K562 (cell line): ENCODE data around the gene RPTOR.

Source experiments
- BRF1 ChIP-seq: IDR thresholded peaks from 3 replicates; pipeline ENCODE4 v1.6.1; 2011; ENCODE audit warnings: borderline replicate concordance, mild to moderate bottlenecking; ENCODE audit not compliant: insufficient read length; ENCODE audit errors: extremely low read depth
- CEBPB ChIP-seq: fragments of 450-650 bp; IDR thresholded peaks from 2 replicates; pipeline ENCODE4 v1.6.1; 2016; ENCODE audit warnings: missing genetic modification characterization, missing compliant biosample characterization
- FOXK2 ChIP-seq, 2 experiments: fragments of 450-650 bp; IDR thresholded peaks in 1 of 2; conservative IDR thresholded peaks in 1 of 2; 2 replicates each; pipeline ENCODE4 v1.6.1; 2016; ENCODE audit warnings: low read depth in 2 of 2, mild to moderate bottlenecking in 1 of 2
- KLF10 ChIP-seq: fragments of 250-450 bp; sonication (Bioruptor Pico); IDR thresholded peaks from 2 replicates; pipeline ENCODE4 v1.6.1; 2021; ENCODE audit warnings: matching md5 sums
- MTA3 ChIP-seq: fragments of 450-650 bp; formaldehyde crosslinking; IDR thresholded peaks from 2 replicates; pipeline ENCODE4 v1.6.1; 2017; ENCODE audit warnings: mild to moderate bottlenecking, borderline replicate concordance
- POLR2A ChIP-seq: fragments of 450-650 bp; conservative IDR thresholded peaks from 2 replicates; pipeline ENCODE4 v1.6.1; 2016
- ZBTB40 ChIP-seq, 2 experiments: fragments of 450-650 bp in 1 of 2; sonication (generic) in 1 of 2; formaldehyde crosslinking in 1 of 2; IDR thresholded peaks; 2 replicates each; pipeline versions ENCODE4 v1.7.1 to v1.9.0; 2016 to 2022; ENCODE audit warnings: inconsistent platforms in 1 of 2, mild to moderate bottlenecking in 1 of 2, missing genetic modification reagents in 1 of 2
- ZNF274 ChIP-seq: IDR thresholded peaks from 2 replicates; pipeline ENCODE4 v1.6.1; 2011; ENCODE audit warnings: low read depth, mild to moderate bottlenecking, low read length, moderate library complexity, borderline replicate concordance
- TF ChIP-seq, protein P1 (sequence below), 2 experiments: fragments of 450-650 bp in 1 of 2; sonication (generic) in 1 of 2; formaldehyde crosslinking in 1 of 2; IDR thresholded peaks in 1 of 2; conservative IDR thresholded peaks in 1 of 2; 2 replicates each; pipeline versions ENCODE4 v1.6.1 to v1.8.1; 2016 to 2023; ENCODE audit warnings: mild to moderate bottlenecking in 2 of 2, moderate library complexity in 2 of 2, inconsistent platforms in 1 of 2, missing genetic modification reagents in 1 of 2
- TF ChIP-seq, protein P2 (sequence below), 2 experiments: fragments of 450-650 bp; IDR thresholded peaks; 2 replicates each; pipeline ENCODE4 v1.6.1; 2016; ENCODE audit warnings: mild to moderate bottlenecking in 2 of 2, borderline replicate concordance in 1 of 2, low read depth in 1 of 2, moderate library complexity in 1 of 2
- TF ChIP-seq, protein P3 (sequence below), 3 experiments: IDR thresholded peaks in 2 of 3; conservative IDR thresholded peaks in 1 of 3; 2 replicates each; pipeline ENCODE4 v1.5.1; 2011 to 2012; ENCODE audit warnings: low read length in 3 of 3, mild to moderate bottlenecking in 3 of 3, control low read depth in 2 of 3, improper control_type of control experiment in 1 of 3, inconsistent platforms in 1 of 3, low read depth in 1 of 3, mixed read lengths in 1 of 3, moderate library complexity in 1 of 3; ENCODE audit not compliant: insufficient read depth in 2 of 3

DNA sequence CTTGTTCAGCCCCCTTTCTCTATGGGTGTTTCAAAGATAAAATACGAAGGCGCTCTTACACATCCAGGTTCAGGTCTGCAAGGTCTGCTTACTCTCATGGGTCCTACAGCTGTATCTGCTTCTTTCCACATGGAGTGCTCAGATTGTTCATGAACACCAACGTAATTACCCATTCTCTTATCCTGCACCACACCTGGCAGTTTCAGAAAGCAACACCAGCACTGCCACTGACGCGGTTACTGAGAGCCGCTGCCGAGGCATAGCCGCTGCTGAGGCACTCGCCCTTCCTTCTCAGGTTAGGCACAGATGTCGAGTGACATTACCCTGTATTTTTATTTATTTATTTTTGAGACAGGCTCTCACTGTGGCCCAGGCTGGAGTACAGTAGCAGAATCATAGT lies 147.1 kb downstream of the RPTOR start:
- TF ChIP-seq, protein P1, sequence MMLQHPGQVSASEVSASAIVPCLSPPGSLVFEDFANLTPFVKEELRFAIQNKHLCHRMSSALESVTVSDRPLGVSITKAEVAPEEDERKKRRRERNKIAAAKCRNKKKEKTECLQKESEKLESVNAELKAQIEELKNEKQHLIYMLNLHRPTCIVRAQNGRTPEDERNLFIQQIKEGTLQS (IDR thresholded peaks at IDR 0.05) = no peak
- TF ChIP-seq, protein P1 (CRISPR knock-in tag; conservative IDR thresholded peaks at IDR 0.05) = no peak
- no peak for TF ChIP-seq BRF1
- TF ChIP-seq, protein P2, sequence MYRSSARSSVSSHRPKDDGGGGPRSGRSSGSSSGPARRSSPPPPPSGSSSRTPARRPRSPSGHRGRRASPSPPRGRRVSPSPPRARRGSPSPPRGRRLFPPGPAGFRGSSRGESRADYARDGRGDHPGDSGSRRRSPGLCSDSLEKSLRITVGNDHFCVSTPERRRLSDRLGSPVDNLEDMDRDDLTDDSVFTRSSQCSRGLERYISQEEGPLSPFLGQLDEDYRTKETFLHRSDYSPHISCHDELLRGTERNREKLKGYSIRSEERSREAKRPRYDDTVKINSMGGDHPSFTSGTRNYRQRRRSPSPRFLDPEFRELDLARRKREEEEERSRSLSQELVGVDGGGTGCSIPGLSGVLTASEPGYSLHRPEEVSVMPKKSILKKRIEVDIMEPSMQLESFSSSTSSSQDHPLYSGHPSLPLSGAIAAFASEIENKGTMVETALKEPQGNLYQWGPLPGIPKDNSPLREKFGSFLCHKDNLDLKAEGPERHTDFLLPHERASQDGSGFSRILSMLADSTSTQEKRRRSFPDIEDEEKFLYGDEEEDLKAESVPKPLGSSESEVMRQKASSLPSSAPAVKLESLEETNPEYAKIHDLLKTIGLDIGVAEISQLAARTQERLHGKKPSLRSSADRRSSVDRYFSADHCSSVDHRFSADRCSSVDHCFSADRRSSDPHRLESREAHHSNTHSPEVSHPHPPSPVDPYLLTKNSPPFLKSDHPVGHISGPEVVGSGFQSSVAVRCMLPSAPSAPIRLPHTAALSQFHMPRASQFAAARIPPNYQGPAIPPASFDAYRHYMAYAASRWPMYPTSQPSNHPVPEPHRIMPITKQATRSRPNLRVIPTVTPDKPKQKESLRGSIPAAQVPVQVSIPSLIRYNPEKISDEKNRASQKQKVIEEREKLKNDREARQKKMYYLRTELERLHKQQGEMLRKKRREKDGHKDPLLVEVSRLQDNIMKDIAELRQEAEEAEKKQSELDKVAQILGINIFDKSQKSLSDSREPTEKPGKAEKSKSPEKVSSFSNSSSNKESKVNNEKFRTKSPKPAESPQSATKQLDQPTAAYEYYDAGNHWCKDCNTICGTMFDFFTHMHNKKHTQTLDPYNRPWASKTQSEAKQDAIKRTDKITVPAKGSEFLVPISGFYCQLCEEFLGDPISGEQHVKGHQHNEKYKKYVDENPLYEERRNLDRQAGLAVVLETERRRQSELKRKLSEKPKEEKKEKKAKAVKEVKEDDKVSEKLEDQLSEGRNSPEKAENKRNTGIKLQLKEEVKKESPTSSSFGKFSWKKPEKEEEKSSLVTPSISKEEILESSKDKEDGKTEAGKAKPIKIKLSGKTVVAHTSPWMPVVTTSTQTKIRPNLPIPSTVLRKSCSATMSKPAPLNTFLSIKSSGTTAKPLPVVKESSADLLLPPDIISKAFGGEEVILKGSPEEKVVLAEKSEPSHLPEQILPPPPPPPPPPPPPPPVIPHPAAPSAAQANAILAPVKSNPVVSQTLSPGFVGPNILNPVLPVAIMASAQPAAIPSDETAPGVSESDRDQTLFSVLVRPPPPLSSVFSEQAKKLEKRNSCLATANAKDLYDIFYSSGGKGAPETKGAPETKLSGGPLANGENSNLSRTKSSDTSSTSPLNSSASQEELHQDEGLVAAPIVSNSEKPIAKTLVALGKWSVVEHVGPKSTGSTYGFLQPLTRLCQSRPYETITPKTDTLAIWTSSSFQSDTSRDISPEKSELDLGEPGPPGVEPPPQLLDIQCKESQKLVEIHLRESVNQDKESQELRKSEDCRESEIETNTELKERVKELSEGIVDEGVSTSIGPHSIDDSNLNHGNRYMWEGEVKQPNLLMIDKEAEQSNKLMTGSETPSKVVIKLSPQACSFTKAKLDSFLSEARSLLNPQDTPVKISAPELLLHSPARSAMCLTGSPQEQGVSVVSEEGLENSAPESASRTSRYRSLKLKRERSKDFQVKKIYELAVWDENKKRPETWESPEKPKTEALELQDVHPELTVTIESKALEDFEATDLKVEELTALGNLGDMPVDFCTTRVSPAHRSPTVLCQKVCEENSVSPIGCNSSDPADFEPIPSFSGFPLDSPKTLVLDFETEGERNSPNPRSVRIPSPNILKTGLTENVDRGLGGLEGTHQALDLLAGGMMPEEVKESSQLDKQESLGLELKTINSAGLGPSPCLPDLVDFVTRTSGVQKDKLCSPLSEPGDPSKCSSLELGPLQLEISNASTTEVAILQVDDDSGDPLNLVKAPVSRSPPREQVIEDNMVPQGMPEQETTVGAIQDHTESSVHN (IDR thresholded peaks at IDR 0.05; ENCODE audit: borderline replicate concordance in 1 of 2, low read depth in 1 of 2) = no peak
- no peak for TF ChIP-seq MTA3
- TF ChIP-seq CEBPB (tag) = no peak
- no peak for TF ChIP-seq POLR2A
- TF ChIP-seq FOXK2 (conservative IDR thresholded peaks at IDR 0.05 in 1 of 2, IDR thresholded peaks at IDR 0.05 in 1 of 2; ENCODE audit: low read depth in 2 of 2) = no peak
- TF ChIP-seq ZBTB40 (IDR thresholded peaks at IDR 0.05) = no peak
- TF ChIP-seq ZBTB40 (CRISPR knock-in tag; IDR thresholded peaks at IDR 0.05) = no peak
- TF ChIP-seq, protein P3, sequence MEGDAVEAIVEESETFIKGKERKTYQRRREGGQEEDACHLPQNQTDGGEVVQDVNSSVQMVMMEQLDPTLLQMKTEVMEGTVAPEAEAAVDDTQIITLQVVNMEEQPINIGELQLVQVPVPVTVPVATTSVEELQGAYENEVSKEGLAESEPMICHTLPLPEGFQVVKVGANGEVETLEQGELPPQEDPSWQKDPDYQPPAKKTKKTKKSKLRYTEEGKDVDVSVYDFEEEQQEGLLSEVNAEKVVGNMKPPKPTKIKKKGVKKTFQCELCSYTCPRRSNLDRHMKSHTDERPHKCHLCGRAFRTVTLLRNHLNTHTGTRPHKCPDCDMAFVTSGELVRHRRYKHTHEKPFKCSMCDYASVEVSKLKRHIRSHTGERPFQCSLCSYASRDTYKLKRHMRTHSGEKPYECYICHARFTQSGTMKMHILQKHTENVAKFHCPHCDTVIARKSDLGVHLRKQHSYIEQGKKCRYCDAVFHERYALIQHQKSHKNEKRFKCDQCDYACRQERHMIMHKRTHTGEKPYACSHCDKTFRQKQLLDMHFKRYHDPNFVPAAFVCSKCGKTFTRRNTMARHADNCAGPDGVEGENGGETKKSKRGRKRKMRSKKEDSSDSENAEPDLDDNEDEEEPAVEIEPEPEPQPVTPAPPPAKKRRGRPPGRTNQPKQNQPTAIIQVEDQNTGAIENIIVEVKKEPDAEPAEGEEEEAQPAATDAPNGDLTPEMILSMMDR (IDR thresholded peaks at IDR 0.05 in 2 of 3, conservative IDR thresholded peaks at IDR 0.05 in 1 of 3; ENCODE audit: insufficient read depth in 2 of 3, low read depth in 1 of 3, low read length in 3 of 3) = no peak
- no peak for TF ChIP-seq ZNF274
- TF ChIP-seq KLF10 (CRISPR knock-in tag) = no peak
